Choroid plexus epithelial cell (primary cell): Measurements from ENCODE around the gene HEBP1.

Experiments used
- DNase-seq: peaks from one replicate; pipeline ENCODE4 v3.0.0-alpha.2; 2010; ENCODE audit warnings: low read depth
- H3K4me3 ChIP-seq: 2 replicates; pipeline ENCODE4 v1.5.1; 2011; ENCODE audit warnings: low read depth, mild to moderate bottlenecking, control low read depth, low read length, moderate library complexity
- CTCF ChIP-seq: conservative IDR thresholded peaks from 2 replicates; pipeline ENCODE4 v1.5.1; 2011; ENCODE audit warnings: low read depth, mild to moderate bottlenecking, control low read depth, inconsistent platforms, low read length, moderate library complexity

HEBP1 gene

GRCh38 chr12:12999959-13000615 is at the start of gene HEBP1:
Gene HEBP1 (minus strand): TSS chr12:13000265. CDS start chr12:13000114, 151 bp downstream.
- H3K4me3 ChIP-seq, result peak within 1 kb of the TSS; percentile 75
- peak; percentile 93 for DNase-seq
- no peak for TF ChIP-seq CTCF

GRCh38 chr12:13049816-13050215 is 49.8 kb upstream of the HEBP1 start:
- no peak for TF ChIP-seq CTCF
- DNase-seq, result peak; percentile 62
- H3K4me3 ChIP-seq, result no peak overlapping the region

- H3K4me3 ChIP-seq, result no peak overlapping the region
- no peak for DNase-seq
- TF ChIP-seq CTCF, result no peak
These were observed 46.9 kb upstream of the HEBP1 start for GRCh38 chr12:13046964-13047363.

GRCh38 chr12:13045816-13046215 is 45.8 kb upstream of the HEBP1 start:
- TF ChIP-seq CTCF, result no peak

GRCh38 chr12:13044906-13045299 is 44.8 kb upstream of the HEBP1 start:
- TF ChIP-seq CTCF, result no peak
- H3K4me3 ChIP-seq, result peak overlapping the region; percentile 97
- DNase-seq, result peak; percentile 12

More at GRCh38 chr12:13045816-13046215, 45.8 kb upstream of the HEBP1 start:
- DNase-seq, result no peak
- H3K4me3 ChIP-seq, result no peak overlapping the region

GRCh38 chr12:13044002-13044905 is 44.2 kb upstream of the HEBP1 start, which contains the start of gene FAM234B:
Gene FAM234B (plus strand): TSS chr12:13044381. CDS start chr12:13044404, 23 bp downstream.
- peak; percentile 64 for DNase-seq
- TF ChIP-seq CTCF, result no peak
- peak within 1 kb of the TSS; percentile 97 for H3K4me3 ChIP-seq
